Psoas muscle (tissue), 8 donors: ENCODE results near the gene EPM2A. TPM values are rescaled to one million over a fixed set of nuclear protein-coding genes. Genes with fewer than 3 reads are reported as not detected.
A peak's percentile ranks its signal among the peaks of the same experiment; 100 is the strongest.

ENCODE experiments used
- ATAC-seq, 4 donors: fragments of 200-7000 bp; cut with Tn5 transposase; one replicate each; pipeline ENCODE4 v1.9.1; 2020; ENCODE audit warnings: moderate library complexity in 3 of 4, mild to moderate bottlenecking in 2 of 4
- DNase-seq, 2 donors: peaks; one replicate each; pipeline ENCODE4 v3.0.0-alpha.2; 2020
- H3K27ac ChIP-seq: fragments of 200-600 bp; one replicate; pipeline ENCODE4 v1.8.0; 2022
- H3K27me3 ChIP-seq, 3 donors: fragments of 200-600 bp in 1 of 3; one replicate each; pipeline versions ENCODE4 v1.6.1 to v1.8.0; 2013 to 2022; ENCODE audit warnings: low read length in 2 of 3, mild to moderate bottlenecking in 2 of 3, moderate library complexity in 1 of 3; ENCODE audit not compliant: insufficient read depth in 3 of 3
- H3K36me3 ChIP-seq, 2 donors: fragments of 200-600 bp in 1 of 2; one replicate each; pipeline versions ENCODE4 v1.6.1 to v1.8.0; 2013 to 2022; ENCODE audit warnings: low read depth in 1 of 2, mild to moderate bottlenecking in 1 of 2, moderate library complexity in 1 of 2; ENCODE audit not compliant: insufficient read depth in 1 of 2
- H3K4me1 ChIP-seq: fragments of 200-600 bp; one replicate; pipeline ENCODE4 v1.8.0; 2022
- H3K4me3 ChIP-seq: fragments of 200-600 bp; one replicate; pipeline ENCODE4 v1.8.0; 2022; ENCODE audit warnings: mild to moderate bottlenecking
- H3K9me3 ChIP-seq: fragments of 200-600 bp; one replicate; pipeline ENCODE4 v1.8.0; 2022
- CTCF ChIP-seq: fragments of 200-600 bp; IDR thresholded peaks from one replicate; pipeline ENCODE4 v1.8.0; 2022; ENCODE audit warnings: antibody characterized with exemption
- WGBS, 3 donors: extraction: QIAGEN DNeasy Blood & Tissue Kit; methylation state at CpG; one replicate each; pipeline versions ENCODE4 v1.1.6 to v1.1.7; 2013; 5-methylcytosine and 5-hydroxymethylcytosine counted together
- intact Hi-C, 2 donors: fragments of 100-400 bp; cut with DNase I; formaldehyde crosslinking; loops; one replicate each; pipeline versions ENCODE4 v1.11.0 to v1.14.2; 2022
- polyA plus RNA-seq, 3 donors: library from polyadenylated mRNA; stranded (reverse); fragments of 200-250 nt; gene quantifications; one replicate each; pipeline ENCODE4 v1.2.3, GENCODE V29; 2013
- total RNA-seq, 4 donors: library from RNA; stranded (reverse); fragmentation: NEBNext Ultra II Directional in 2 of 4; extraction: Animal tissue kit (Norgen Biotek cat#: 25700) in 2 of 4; gene quantifications; one replicate each; pipeline versions ENCODE4 v1.2.1 to v1.2.4, GENCODE V29; 2021 to 2023
- donor health status: healthy with polysubstance abuse.
- donor health status: DM: no; HTN: no; CAD: no; lungs with moderate emphysema.
- donor health status: Bipolar disorder and iron deficiency.
- donor health status: healthy.
- donor health status: DM: yes; HTN: yes; CAD: no.
- donor health status: DM: no; HTN: no; CAD: no.
- donor health status: DM: no; HTN: no; CAD: no.
- donor health status: DM: yes; HTN: yes; CAD: no.

EPM2A gene
- total and polyA plus RNA-seq, 7 donors, result 30.1 to 88.4 (median 67.6) TPM

DNA sequence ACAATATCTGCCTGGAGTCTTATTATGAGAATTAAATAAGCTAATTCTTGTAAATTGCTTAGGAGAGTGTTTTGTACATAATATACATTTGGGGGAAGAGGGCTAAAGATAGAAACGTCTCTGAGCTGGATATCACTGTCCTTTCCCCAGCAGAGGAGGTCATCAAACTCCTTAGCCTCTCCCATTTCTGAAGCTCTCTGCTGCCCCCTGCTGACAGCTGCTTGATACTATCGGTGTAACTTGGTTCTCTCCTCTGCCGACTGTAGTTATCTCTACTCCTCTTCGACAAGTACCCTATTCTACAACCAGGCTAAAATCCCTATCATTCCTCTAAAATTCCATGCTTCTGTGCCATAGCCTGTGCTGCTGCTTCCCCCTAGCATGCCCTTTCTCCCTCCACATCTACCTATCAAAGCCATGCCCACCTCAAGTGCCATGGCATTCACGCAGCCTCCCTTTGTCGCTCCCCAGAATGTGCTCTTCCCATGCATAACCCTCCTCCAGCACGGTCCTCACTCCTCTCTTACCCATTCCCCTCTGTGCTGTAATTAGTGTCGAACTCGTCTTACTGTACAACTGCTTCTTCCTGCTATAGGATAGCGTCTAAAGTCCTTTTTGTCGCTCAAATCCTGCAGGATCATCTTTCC lies 101.2 kb downstream of the EPM2A start:
- Histone ChIP-seq H3K4me1 (peaks cover 40% of the 10 kb centered on the region), H3K9me3 (no peaks in the 10 kb centered on the region), H3K27me3 (no peaks in the 10 kb centered on the region), H3K4me3 (no peak overlapping the region), H3K27ac (no peak overlapping the region), H3K36me3 (peaks cover 3 to 4% of the 10 kb centered on the region in 2 donors)
- DNase-seq (peak; percentile 81 to 91), ATAC-seq (peak; percentile 83 to 95 (median 90))
- TF ChIP-seq CTCF, result peak; percentile 87
- 43 to 52% (median 45%) methylated on average over 11 of the region's 11 CpGs for WGBS, 3 donors
- intact Hi-C loops, result loop anchor here (10.0 kb wide), 2 partner anchors 609 to 1049 kb away; no protein-coding TSS in a partner anchor

- H3K4me3 ChIP-seq, result no peak overlapping the region
- intact Hi-C loops, result loop anchor here (10.0 kb wide), 2 partner anchors 608 to 1048 kb away; no protein-coding TSS in a partner anchor
- TF ChIP-seq CTCF, result no peak
- H3K27me3 ChIP-seq, result no peaks in the 10 kb centered on the region
- H3K9me3 ChIP-seq, result no peaks in the 10 kb centered on the region
- H3K27ac ChIP-seq, result no peak overlapping the region
- H3K4me1 ChIP-seq, result peaks cover 30% of the 10 kb centered on the region
- 88 to 93% (median 90%) methylated on average over 6 of the region's 6 CpGs for WGBS, 3 donors
- DNase-seq (no peak), ATAC-seq (no peak)
- H3K36me3 ChIP-seq, result peaks cover 3 to 5% of the 10 kb centered on the region in 2 donors
These were observed 102.3 kb downstream of the EPM2A start for GRCh38 chr6:145632971-145633370.

DNA sequence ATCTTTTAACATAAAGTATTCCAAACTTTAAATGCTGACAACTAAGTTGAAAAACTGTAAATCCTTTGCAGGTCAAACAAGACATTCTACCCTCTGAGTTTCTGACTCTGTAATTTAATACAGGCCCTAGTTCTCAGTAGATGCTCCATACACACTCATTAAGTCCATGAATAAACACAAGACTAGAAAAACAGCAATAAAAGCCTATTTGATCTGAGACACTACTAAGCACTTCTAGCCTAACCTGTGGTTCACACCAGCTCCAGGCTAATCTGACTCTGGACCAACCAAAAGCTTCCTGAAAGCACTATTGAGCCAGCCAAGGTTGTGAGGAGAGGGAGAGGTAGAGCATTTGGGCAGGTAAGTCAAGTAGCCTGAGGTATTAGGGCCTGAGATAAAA lies 103.9 kb downstream of the EPM2A start:
- no peak overlapping the region for H3K4me3 ChIP-seq
- intact Hi-C loops, result loop anchor here (10.0 kb wide), 2 partner anchors 607 to 1047 kb away; no protein-coding TSS in a partner anchor
- H3K36me3 ChIP-seq, result peaks cover 3 to 18% of the 10 kb centered on the region in 2 donors
- no peaks in the 10 kb centered on the region for H3K27me3 ChIP-seq
- no peak for DNase-seq
- no peak for ATAC-seq
- no peak overlapping the region for H3K27ac ChIP-seq
- H3K9me3 ChIP-seq, result no peaks in the 10 kb centered on the region
- H3K4me1 ChIP-seq, result peaks cover 28% of the 10 kb centered on the region
- no peak for TF ChIP-seq CTCF

- intact Hi-C loops, result loop anchor here (10.0 kb wide), 2 partner anchors 606 to 1046 kb away; no protein-coding TSS in a partner anchor
- Histone ChIP-seq H3K36me3 (peaks cover 3 to 24% of the 10 kb centered on the region in 2 donors), H3K4me1 (peaks cover 28% of the 10 kb centered on the region), H3K9me3 (no peaks in the 10 kb centered on the region), H3K27ac (no peak overlapping the region), H3K27me3 (no peaks in the 10 kb centered on the region), H3K4me3 (no peak overlapping the region)
- DNase-seq (no peak), ATAC-seq (no peak)
- TF ChIP-seq CTCF, result no peak
- 91 to 100% (median 98%) methylated on average over 3 of the region's 3 CpGs for WGBS, 3 donors
These were observed 104.7 kb downstream of the EPM2A start for GRCh38 chr6:145630598-145630997.
